Measurements from ENCODE around the gene USP6NL.

The USP6NL gene

DNA sequence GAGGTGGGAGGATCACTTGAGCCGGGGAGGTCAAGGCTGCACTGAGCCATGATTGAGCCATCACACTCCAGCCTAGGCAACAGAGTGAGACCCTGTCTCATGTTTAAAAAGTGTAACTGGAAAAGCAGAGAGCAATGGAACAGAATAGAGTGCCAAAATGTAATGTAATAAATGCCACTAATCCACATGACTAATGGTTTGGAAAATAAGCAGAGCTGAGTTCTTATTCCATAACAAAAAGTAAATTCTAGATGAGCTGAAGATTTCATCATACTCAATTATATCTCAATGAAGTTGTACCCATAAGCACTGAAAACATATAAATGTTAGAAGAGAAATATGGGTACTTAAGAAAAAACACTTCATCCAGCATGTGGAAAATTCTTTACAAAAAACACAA lies 132.6 kb downstream of the USP6NL start:
- DNase-seq (ENCODE audit: low read depth): no peak

GRCh38 chr10:11475831-11476434 lies 135.5 kb downstream of the USP6NL start:
- DNase-seq (ENCODE audit: low read depth): no peak

DNA sequence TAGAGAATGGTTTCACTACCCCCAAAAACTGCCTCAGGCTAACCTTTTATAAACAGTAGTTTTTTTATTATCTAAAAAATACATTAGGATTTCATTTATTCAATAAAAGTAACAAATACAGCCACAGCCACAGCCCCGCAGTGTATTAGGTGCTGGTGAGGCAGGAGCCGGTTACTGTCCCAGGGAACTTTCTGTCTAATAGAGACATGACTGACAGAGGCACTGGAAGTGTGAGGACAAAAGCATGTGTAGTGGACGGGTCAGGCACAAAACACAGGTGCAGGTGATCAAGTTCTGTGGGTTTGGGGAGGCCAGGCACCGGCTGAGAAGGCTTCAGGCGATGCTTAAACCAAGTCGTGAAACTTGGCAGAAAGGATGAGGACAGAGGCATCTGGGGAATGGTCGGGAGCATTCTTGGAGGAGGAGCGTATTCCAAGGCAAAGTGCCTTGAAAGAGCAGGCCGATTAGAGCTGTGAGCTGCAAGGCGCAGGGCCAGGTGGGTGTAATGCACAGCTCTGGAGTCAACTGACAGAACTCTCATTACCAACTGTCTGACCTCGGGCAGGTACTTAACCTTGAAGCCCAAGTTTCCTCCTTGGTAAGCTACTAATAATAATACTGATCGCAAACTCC lies 138.2 kb downstream of the USP6NL start:
- no peak for DNase-seq (ENCODE audit: low read depth)

- peak; percentile 45 for DNase-seq (ENCODE audit: low read depth)
Measured at GRCh38 chr10:11472158-11472753, 139.2 kb downstream of the USP6NL start.

GRCh38 chr10:11469575-11470391 lies 141.7 kb downstream of the USP6NL start:
- no peak for DNase-seq (ENCODE audit: low read depth)

GRCh38 chr10:11468126-11468742 lies 143.2 kb downstream of the USP6NL start:
- no peak for DNase-seq (ENCODE audit: low read depth)

- no peak for DNase-seq (ENCODE audit: low read depth)
Measured at GRCh38 chr10:11465406-11465805, 146.0 kb downstream of the USP6NL start.

- DNase-seq (ENCODE audit: low read depth): no peak
Measured at GRCh38 chr10:11463111-11463510, 148.3 kb downstream of the USP6NL start.

DNA sequence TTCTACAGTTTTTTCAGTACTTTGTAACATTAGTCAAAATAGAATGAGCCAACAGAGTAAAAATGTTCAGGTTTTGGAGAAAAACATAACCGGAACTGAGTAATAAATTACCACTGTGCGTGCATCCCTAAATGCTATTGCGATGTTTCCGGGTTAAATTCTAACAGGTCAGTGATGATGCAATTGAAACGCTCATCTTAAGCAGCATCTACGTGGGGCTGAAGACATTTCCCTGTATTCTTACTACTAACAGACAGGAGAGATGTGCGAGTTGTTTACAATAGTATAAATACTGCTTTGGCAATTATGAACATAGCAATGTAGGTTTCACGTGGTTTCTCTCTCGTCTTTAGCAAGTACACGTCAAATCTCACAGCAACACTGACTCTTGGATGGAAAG lies 149.4 kb downstream of the USP6NL start:
- no peak for DNase-seq (ENCODE audit: low read depth)

DNA sequence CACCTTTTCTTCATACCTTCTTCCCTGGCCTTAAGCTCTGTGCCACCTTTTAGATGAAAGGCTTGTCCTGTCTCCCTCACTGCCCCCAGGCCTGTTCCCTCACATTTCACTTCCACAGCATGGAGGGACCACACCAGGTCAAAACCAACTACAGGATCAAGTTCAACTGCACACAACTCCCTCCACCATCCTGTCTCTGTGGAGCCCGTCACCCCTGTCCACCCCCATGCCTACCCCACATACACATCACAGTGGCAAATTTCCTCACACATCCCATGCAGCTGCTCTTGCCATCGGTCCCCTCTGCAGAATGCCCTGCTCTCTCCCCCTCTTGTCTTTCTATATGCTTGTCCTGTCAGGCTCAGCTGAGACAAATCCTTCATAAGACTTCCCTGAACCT lies 154.1 kb downstream of the USP6NL start:
- no peak for DNase-seq (ENCODE audit: low read depth)

DNA sequence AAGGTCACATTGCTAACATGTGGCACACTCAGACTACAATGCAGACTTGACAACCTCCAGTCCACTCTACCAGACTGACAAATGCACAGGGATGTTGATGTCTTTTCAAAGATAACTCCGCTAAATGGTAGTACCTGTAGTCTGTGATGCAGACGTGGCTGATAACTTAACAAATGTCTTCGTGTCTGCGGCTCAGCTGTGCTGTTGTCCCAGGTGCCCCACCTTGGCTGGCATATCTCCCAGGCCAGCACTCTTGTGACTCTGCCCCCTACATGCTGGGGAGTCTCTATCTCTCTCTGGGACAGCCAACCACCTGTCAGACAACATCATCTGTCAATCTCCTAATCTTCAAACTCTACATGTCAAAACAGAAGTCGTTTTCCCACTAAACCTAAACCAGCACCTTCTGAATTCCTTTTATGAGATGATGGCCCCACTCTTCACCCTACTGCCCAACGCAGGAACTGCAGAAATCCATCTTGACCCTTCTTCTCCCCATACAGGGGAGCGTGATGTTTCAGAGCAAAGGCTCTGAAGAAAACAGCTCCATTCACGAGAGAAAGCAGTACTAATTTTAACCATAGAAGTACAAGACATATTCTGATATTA lies 156.4 kb downstream of the USP6NL start:
- DNase-seq (ENCODE audit: low read depth): no peak

DNA sequence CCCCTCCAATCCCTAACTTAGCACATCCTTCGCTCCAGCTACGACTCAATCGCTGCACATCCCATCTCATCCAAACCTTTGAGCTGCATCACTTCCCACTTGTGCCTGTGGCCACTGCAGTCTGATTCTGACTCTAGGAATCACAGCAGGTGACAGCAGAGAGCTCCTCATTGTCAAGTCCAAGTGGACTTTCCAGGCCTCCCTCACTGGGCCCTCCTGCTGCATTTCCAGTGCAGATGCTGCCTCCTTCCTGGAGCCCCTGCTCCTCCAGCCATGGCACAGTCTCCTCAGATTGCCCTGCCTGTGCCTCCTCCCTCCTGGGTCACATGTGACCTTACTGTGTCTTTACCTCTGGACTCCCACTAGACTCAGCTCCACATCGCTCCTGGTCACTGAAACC lies 157.3 kb downstream of the USP6NL start:
- no peak for DNase-seq (ENCODE audit: low read depth)

DNA sequence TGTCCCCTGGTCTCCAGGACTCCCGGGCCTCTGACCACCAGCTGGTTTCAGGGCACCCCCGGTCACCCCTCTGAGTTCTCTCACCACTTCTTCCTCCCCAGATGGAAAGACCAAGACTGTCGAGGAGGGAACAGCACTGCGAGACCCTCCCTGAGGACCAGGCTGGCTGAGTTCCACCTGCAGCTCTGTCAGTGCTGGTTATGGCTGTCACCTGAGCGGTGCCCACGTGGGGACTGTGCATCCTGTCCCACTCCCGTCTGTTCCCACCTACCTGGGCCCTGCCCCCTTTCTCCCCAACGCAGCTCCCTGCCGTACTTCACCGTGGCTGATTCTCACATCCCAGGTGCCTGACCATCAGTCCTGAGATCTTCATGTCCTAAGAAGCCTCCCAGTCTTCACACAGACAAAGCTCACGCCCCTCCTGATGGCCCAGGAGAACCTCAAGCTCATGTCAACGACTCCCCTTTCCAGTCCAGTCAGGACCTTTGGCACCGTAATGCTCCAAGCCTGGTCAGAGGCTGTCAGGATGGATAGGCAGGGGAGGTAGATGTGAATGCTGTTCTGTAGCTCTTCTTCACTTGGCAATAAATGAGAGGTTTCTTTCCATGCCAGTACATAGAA lies 159.7 kb downstream of the USP6NL start:
- DNase-seq (ENCODE audit: low read depth): no peak

GRCh38 chr10:11450427-11450826 lies 161.0 kb downstream of the USP6NL start:
- DNase-seq (ENCODE audit: low read depth): no peak

- no peak for DNase-seq (ENCODE audit: low read depth)
Measured at GRCh38 chr10:11449761-11450160, 161.7 kb downstream of the USP6NL start.

DNA sequence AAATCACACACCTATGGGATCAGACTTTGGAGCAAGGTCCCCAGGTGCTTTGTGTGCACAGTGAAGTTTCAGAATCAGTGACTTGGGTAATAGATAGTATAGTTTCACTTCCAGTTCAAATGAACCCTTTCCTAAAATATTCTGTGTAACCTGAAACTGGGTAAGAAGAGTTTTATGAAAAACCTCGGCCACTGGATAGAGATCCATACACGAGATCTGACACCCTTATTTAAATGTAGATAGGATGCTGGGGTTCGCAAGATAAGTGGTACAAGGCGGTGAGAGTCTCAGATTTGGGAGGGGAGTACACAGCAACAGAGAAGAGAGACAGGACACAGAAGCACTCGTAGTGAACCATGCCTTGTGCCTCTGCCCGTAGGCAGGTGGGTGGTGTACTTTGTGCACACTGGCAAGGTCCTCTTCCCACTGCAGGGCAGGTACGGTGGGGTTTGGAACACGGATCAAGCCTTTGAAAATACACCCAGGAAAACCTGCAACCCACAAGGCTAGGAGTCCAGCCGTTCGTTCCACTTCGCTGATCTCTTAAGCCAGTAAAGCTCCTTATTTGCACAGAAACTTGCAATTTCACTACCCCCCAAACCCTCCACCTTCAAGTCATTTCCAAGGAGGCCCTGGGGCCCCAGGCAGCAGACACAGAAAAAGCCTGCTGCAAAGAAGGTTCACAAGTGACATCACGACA lies 162.8 kb downstream of the USP6NL start:
- DNase-seq (ENCODE audit: low read depth): no peak

DNA sequence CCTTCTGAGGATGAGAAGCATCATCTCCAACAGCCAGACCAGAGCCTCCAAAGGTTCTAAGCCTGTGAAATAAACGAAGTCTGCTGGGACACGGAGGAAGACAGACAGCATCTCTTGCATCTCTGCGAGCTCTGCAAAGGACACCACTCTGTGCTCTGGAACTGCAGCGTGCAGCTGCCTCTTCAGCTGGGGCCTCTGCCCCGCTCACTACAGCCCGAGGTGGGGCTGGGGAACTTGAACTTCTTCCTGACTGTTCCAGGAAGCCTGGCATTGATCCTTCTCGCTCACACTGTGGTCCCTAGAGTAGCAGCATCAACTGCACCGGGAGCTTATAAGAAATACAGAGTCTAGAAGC lies 163.3 kb downstream of the USP6NL start:
- DNase-seq (ENCODE audit: low read depth): no peak

DNA sequence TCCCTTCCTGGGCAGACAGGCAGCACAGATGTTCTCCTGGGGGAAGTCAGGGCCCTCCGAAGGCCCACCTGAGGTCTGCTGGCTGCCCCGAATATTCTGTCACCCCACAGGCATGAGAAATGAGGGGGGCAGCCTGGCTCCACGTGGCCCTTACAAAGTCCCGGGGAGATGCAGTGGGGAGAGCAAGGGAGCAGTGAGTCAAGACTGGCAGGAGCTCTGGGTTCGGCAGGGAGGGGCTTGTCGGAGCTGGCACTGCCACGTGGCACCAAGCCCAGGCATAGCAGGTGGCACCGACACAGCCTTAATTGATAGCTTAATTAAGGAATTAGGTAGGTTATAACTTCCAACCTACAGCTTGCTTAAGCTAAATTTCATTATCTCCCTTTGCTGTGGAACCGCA lies 163.9 kb downstream of the USP6NL start:
- DNase-seq (ENCODE audit: low read depth): no peak

GRCh38 chr10:11446864-11447263 lies 164.6 kb downstream of the USP6NL start:
- no peak for DNase-seq (ENCODE audit: low read depth)

DNA sequence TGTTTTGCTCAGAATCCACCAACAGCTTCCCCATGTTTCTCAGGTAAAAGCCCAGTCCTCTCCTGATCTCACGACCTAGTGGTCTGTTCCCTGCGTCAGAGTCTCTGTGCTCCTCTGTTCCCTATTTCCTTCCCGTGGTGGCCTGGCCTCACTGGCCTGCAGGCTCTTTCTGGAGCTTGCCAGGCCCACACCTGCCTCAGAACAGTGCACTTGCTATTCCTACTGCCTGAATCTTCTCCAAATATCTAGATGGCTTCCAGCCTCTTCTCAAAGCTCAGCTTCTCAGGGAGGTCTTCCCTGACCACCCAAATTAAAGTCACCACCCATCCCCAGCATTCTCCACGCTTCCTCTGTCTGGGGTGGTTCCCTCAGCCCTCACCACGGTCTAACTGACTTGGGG lies 165.3 kb downstream of the USP6NL start:
- DNase-seq (ENCODE audit: low read depth): no peak

All from stimulated activated CD8-positive, alpha-beta memory T cell treated with anti-CD3 and anti-CD28 coated beads, Interleukin-12 subunit alpha, Interleukin-12 subunit beta, amount 100 ng/mL, for 4 hours (primary cell).